Measurements from ENCODE around the gene FBP1.

FBP1 gene

GRCh38 chr9:94577571-94577970, 61.7 kb downstream of the FBP1 start:
- H3K4me1 ChIP-seq (ENCODE audit: insufficient read depth, poor library complexity, severe bottlenecking): peaks cover 4% of the 10 kb centered on the region
- TF ChIP-seq CTCF (IDR thresholded peaks at IDR 0.05; ENCODE audit: poor library complexity, severe bottlenecking): no peak
- no peak for ATAC-seq (ENCODE audit: low read depth)
- H3K27ac ChIP-seq (ENCODE audit: poor library complexity, severe bottlenecking): no peak overlapping the region
- no peaks in the 10 kb centered on the region for H3K36me3 ChIP-seq (ENCODE audit: low read depth)
- no peak overlapping the region for H3K4me3 ChIP-seq (ENCODE audit: severe bottlenecking)
- H3K27me3 ChIP-seq (ENCODE audit: insufficient read depth, poor library complexity, severe bottlenecking): peaks cover 6% of the 10 kb centered on the region
- no peaks in the 10 kb centered on the region for H3K9me3 ChIP-seq (ENCODE audit: severe bottlenecking)
- no peak for DNase-seq (ENCODE audit: low spot score)

- Histone ChIP-seq H3K4me1 (ENCODE audit: insufficient read depth, poor library complexity, severe bottlenecking) (peaks cover 4% of the 10 kb centered on the region), H3K36me3 (ENCODE audit: low read depth) (no peaks in the 10 kb centered on the region), H3K9me3 (ENCODE audit: severe bottlenecking) (no peaks in the 10 kb centered on the region), H3K4me3 (ENCODE audit: severe bottlenecking) (no peak overlapping the region), H3K27me3 (ENCODE audit: insufficient read depth, poor library complexity, severe bottlenecking) (peaks cover 6% of the 10 kb centered on the region), H3K27ac (ENCODE audit: poor library complexity, severe bottlenecking) (no peak overlapping the region)
- DNase-seq (ENCODE audit: low spot score): no peak
- TF ChIP-seq CTCF (IDR thresholded peaks at IDR 0.05; ENCODE audit: poor library complexity, severe bottlenecking): no peak
- no peak for ATAC-seq (ENCODE audit: low read depth)
These were observed 62.3 kb downstream of the FBP1 start for GRCh38 chr9:94577036-94577435.

GRCh38 chr9:94576131-94576530, 63.2 kb downstream of the FBP1 start:
- no peak for DNase-seq (ENCODE audit: low spot score)
- no peak overlapping the region for H3K27ac ChIP-seq (ENCODE audit: poor library complexity, severe bottlenecking)
- no peak for ATAC-seq (ENCODE audit: low read depth)
- no peak overlapping the region for H3K4me3 ChIP-seq (ENCODE audit: severe bottlenecking)
- no peak for TF ChIP-seq CTCF (IDR thresholded peaks at IDR 0.05; ENCODE audit: poor library complexity, severe bottlenecking)
- no peaks in the 10 kb centered on the region for H3K36me3 ChIP-seq (ENCODE audit: low read depth)
- no peaks in the 10 kb centered on the region for H3K4me1 ChIP-seq (ENCODE audit: insufficient read depth, poor library complexity, severe bottlenecking)
- no peaks in the 10 kb centered on the region for H3K9me3 ChIP-seq (ENCODE audit: severe bottlenecking)
- H3K27me3 ChIP-seq (ENCODE audit: insufficient read depth, poor library complexity, severe bottlenecking): peaks cover 6% of the 10 kb centered on the region

- H3K36me3 ChIP-seq (ENCODE audit: low read depth): no peaks in the 10 kb centered on the region
- no peak overlapping the region for H3K4me3 ChIP-seq (ENCODE audit: severe bottlenecking)
- no peak for TF ChIP-seq CTCF (IDR thresholded peaks at IDR 0.05; ENCODE audit: poor library complexity, severe bottlenecking)
- no peak for ATAC-seq (ENCODE audit: low read depth)
- no peak for DNase-seq (ENCODE audit: low spot score)
- no peak overlapping the region for H3K27ac ChIP-seq (ENCODE audit: poor library complexity, severe bottlenecking)
- H3K4me1 ChIP-seq (ENCODE audit: insufficient read depth, poor library complexity, severe bottlenecking): no peaks in the 10 kb centered on the region
- H3K27me3 ChIP-seq (ENCODE audit: insufficient read depth, poor library complexity, severe bottlenecking): peaks cover 3% of the 10 kb centered on the region
- H3K9me3 ChIP-seq (ENCODE audit: severe bottlenecking): no peaks in the 10 kb centered on the region
These were observed 70.2 kb downstream of the FBP1 start for GRCh38 chr9:94568972-94569712.

- ATAC-seq (ENCODE audit: low read depth) (no peak), DNase-seq (ENCODE audit: low spot score) (no peak)
- no peaks in the 10 kb centered on the region for H3K27me3 ChIP-seq (ENCODE audit: insufficient read depth, poor library complexity, severe bottlenecking)
- no peaks in the 10 kb centered on the region for H3K4me1 ChIP-seq (ENCODE audit: insufficient read depth, poor library complexity, severe bottlenecking)
- no peaks in the 10 kb centered on the region for H3K9me3 ChIP-seq (ENCODE audit: severe bottlenecking)
- no peaks in the 10 kb centered on the region for H3K36me3 ChIP-seq (ENCODE audit: low read depth)
- no peak overlapping the region for H3K27ac ChIP-seq (ENCODE audit: poor library complexity, severe bottlenecking)
- no peak overlapping the region for H3K4me3 ChIP-seq (ENCODE audit: severe bottlenecking)
- TF ChIP-seq CTCF (IDR thresholded peaks at IDR 0.05; ENCODE audit: poor library complexity, severe bottlenecking): no peak
These were observed 70.9 kb downstream of the FBP1 start for GRCh38 chr9:94568250-94568889.
